Measurements from ENCODE around the gene BCL2.

DNA sequence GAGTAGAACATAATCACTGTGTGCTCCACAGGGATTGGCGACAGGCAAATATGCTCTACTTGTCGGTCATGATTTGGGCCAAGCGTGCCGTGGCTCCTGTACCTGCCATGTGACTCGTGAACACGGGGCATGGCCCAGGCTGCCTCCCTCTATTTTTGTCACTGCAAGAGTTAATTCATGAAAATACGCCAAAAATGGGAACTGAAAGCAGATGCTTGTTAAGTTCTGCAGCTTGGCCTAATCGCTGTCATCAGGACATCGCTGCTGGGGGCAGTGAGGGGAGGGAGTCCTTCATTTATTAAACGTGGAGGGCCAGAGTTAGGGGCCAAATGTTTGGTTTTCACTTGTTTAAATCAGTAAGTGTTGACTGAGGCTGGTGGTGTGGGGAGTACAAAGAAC is 177.8 kb downstream of the BCL2 start:
- no peak for TF ChIP-seq CTCF (IDR thresholded peaks at IDR 0.05; ENCODE audit: low read depth, low read length)
- no peak for TF ChIP-seq EZH2phosphoT487 (IDR thresholded peaks at IDR 0.05; ENCODE audit: low read depth)
